GM21381 (cell line): ENCODE measurements around the gene SINHCAF.
A peak's percentile ranks its signal among the peaks of the same experiment; 100 is the strongest.

ENCODE experiments used
- ATAC-seq: cut with Tn5 transposase; IDR thresholded peaks from one replicate; pipeline ENCODE4 v1.9.1; 2021; ENCODE audit warnings: mild to moderate bottlenecking, moderate library complexity; ENCODE audit not compliant: unreplicated experiment

Gene SINHCAF

GRCh38 chr12:31337952-31338351 is 12.0 kb upstream of the SINHCAF start:
- ATAC-seq: no peak

- no peak for ATAC-seq
Observed at GRCh38 chr12:31331242-31331641, 5.3 kb upstream of the SINHCAF start.

GRCh38 chr12:31326736-31327659 is 1.0 kb upstream of the SINHCAF start:
- ATAC-seq: no peak

- peak; percentile 1 for ATAC-seq
Observed at GRCh38 chr12:31325524-31325875, 450 bp downstream of the SINHCAF start.

- peak; percentile 6 for ATAC-seq
Observed at GRCh38 chr12:31324845-31325523, 966 bp downstream of the SINHCAF start.

- peak; percentile 23 for ATAC-seq
Observed at GRCh38 chr12:31324116-31324844, 1.7 kb downstream of the SINHCAF start.

GRCh38 chr12:31323391-31324115 is 2.4 kb downstream of the SINHCAF start:
- peak; percentile 7 for ATAC-seq

GRCh38 chr12:31322801-31323207 is 3.1 kb downstream of the SINHCAF start:
- ATAC-seq: no peak

GRCh38 chr12:31321897-31322228 is 4.1 kb downstream of the SINHCAF start:
- ATAC-seq: no peak

- ATAC-seq: no peak
Observed at GRCh38 chr12:31321186-31321896, 4.6 kb downstream of the SINHCAF start.

GRCh38 chr12:31318657-31319269 is 7.2 kb downstream of the SINHCAF start:
- ATAC-seq: no peak

GRCh38 chr12:31317471-31318395 is 8.2 kb downstream of the SINHCAF start:
- peak; percentile 28 for ATAC-seq

GRCh38 chr12:31316891-31317290 is 9.1 kb downstream of the SINHCAF start:
- peak; percentile 25 for ATAC-seq

GRCh38 chr12:31315784-31316465 is 10.0 kb downstream of the SINHCAF start:
- ATAC-seq: no peak

GRCh38 chr12:31315044-31315715 is 10.8 kb downstream of the SINHCAF start:
- peak; percentile 44 for ATAC-seq

GRCh38 chr12:31312431-31312830 is 13.5 kb downstream of the SINHCAF start:
- ATAC-seq: no peak

GRCh38 chr12:31311634-31312258 is 14.2 kb downstream of the SINHCAF start:
- ATAC-seq: no peak
